NT2/D1 (cell line): ENCODE measurements around the gene MAP1A.

Experiments
- SUZ12 ChIP-seq: IDR thresholded peaks from 2 replicates; pipeline ENCODE4 v1.6.1; 2011; ENCODE audit not compliant: insufficient read length, insufficient read depth; ENCODE audit errors: extremely low read depth
- YY1 ChIP-seq: IDR thresholded peaks from 2 replicates; pipeline ENCODE4 v1.6.1; 2011; ENCODE audit not compliant: insufficient read length, insufficient read depth

DNA sequence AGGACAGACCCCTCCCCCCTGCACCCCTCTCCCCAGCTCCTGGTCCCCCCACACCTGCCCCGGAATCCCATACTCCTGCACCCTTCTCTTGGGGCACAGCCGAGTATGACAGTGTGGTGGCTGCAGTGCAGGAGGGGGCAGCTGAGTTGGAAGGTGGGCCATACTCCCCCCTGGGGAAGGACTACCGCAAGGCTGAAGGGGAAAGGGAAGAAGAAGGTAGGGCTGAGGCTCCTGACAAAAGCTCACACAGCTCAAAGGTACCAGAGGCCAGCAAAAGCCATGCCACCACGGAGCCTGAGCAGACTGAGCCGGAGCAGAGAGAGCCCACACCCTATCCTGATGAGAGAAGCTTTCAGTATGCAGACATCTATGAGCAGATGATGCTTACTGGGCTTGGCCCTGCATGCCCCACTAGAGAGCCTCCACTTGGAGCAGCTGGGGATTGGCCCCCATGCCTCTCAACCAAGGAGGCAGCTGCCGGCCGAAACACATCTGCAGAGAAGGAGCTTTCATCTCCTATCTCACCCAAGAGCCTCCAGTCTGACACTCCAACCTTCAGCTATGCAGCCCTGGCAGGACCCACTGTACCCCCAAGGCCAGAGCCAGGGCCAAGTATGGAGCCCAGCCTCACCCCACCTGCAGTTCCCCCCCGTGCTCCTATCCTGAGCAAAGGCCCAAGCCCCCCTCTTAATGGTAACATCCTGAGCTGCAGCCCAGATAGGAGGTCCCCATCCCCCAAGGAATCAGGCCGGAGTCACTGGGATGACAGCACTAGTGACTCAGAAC lies 9.8 kb downstream of the MAP1A start:
- TF ChIP-seq SUZ12: no peak
- no peak for TF ChIP-seq YY1
